Spinal cord (tissue), 10 donors: ENCODE measurements around the gene INO80B. TPM values are rescaled to one million over a fixed set of nuclear protein-coding genes. Genes with fewer than 3 reads are reported as not detected.
A peak's percentile ranks its signal among the peaks of the same experiment; 100 is the strongest.

Experiments
- DNase-seq, 6 donors: peaks; one replicate each; pipeline versions ENCODE4 v3.0.0 to v3.0.0-alpha.2; 2013 to 2015; ENCODE audit warnings: low spot score in 6 of 6, low read depth in 4 of 6
- H3K27ac ChIP-seq: one replicate; pipeline ENCODE4 v1.5.1; 2013; ENCODE audit warnings: low read depth, low read length, control low read depth
- H3K27me3 ChIP-seq: one replicate; pipeline ENCODE4 v1.6.1; 2013; ENCODE audit warnings: low read length; ENCODE audit not compliant: control insufficient read depth, insufficient read depth
- H3K36me3 ChIP-seq: one replicate; pipeline ENCODE4 v1.6.1; 2013; ENCODE audit warnings: low read length; ENCODE audit not compliant: control insufficient read depth, insufficient read depth
- H3K4me1 ChIP-seq: one replicate; pipeline ENCODE4 v1.6.1; 2013; ENCODE audit warnings: low read length; ENCODE audit not compliant: control insufficient read depth, insufficient read depth
- H3K4me3 ChIP-seq: one replicate; pipeline ENCODE4 v1.5.1; 2013; ENCODE audit warnings: low read depth, low read length, control low read depth
- H3K9me3 ChIP-seq: one replicate; pipeline ENCODE4 v1.6.1; 2013; ENCODE audit warnings: low read length; ENCODE audit not compliant: control insufficient read depth, insufficient read depth
- WGBS: methylation state at CpG from one replicate; pipeline ENCODE4 v1.1.5; 2013; ENCODE audit warnings: missing lambda C conversion rate; ENCODE audit not compliant: insufficient coverage; 5-methylcytosine and 5-hydroxymethylcytosine counted together
- long read RNA-seq, 4 donors: transcript quantifications; one replicate each; lab custom pipeline, GENCODE V29; 2026
- polyA plus RNA-seq, 2 donors: library from polyadenylated mRNA; unstranded; fragments of 120-200 nt; gene quantifications; one replicate each; pipeline ENCODE4 v1.2.1, GENCODE V29; 2013; ENCODE audit not compliant: insufficient read length in 2 of 2
- total RNA-seq, 2 donors: library from RNA; depleted of rRNA in 1 of 2; stranded (reverse); fragments of 120-200 nt in 1 of 2; fragments of >200 nt in 1 of 2; gene quantifications; one replicate each; pipeline versions ENCODE4 v1.2.3 to v1.2.4, GENCODE V29; 2013 to 2014
- donor health status: healthy.

Gene INO80B
- total RNA-seq (10 to 100 TPM in 1 of 2 donors, 1 to 10 TPM in 1; 9.1 to 34.7 TPM), polyA plus RNA-seq (10 to 100 TPM; 22.1 to 38.7 TPM)
- long read RNA-seq, donor 1, transcript INO80B-201 (5 exons, 1,261 nt) = major isoform, 5 of 5 reads
- long read RNA-seq, donor 1, partial matches to known transcripts = 0 of 5 reads
- long read RNA-seq, donor 1, other reads (novel, unspliced or antisense) = 0 of 5 reads
- long read RNA-seq, donor 2, transcript INO80B-201 (5 exons, 1,261 nt) = major isoform, 6 of 7 reads
- long read RNA-seq, donor 2, partial matches to known transcripts = 0 of 7 reads
- long read RNA-seq, donor 2, other reads (novel, unspliced or antisense) = 0 of 7 reads
- long read RNA-seq, donor 3, partial matches to known transcripts = 0 of 4 reads
- long read RNA-seq, donor 3, other reads (novel, unspliced or antisense) = 0 of 4 reads
- long read RNA-seq, donor 4, transcript INO80B-201 (5 exons, 1,261 nt) = major isoform, 12 of 13 reads
- long read RNA-seq, donor 4, partial matches to known transcripts = 0 of 13 reads
- long read RNA-seq, donor 4, other reads (novel, unspliced or antisense) = 0 of 13 reads

DNA sequence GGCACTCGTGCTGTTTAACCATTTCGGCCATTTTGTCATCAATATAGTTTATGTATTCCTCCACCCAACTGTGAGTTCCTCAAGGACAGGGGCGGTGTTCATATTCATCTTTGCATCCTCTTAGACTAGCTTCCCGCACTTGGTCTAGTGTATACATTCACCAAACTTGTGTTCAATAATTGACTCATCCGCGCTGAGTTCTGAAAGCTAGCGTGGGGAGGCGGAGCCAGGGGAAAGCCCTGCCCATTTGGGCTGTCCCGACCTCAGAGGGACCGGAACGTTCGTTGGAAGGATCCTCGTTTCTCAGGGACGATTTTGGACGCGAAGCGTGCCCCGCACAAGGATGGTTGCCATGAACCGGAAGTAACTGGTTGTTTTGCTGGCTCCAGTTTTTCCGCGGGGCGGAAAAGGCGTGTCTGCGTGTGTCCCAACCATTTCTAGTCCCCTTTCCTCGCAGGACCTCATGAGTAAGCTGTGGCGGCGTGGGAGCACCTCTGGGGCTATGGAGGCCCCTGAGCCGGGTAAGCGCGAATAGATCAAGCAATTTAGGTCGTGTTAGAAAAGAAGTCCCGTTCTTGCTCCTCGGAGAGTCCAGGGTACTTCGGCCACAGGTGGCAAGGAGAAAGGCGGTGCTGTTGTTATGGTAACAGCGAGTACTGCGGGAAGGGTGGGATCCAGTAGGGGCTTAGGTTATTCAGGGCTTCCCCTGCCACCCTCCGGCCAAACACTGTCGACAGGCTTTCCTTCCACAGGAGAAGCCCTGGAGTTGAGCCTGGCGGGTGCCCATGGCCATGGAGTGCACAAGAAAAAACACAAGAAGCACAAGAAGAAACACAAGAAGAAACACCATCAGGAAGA lies at the start of gene INO80B:
Gene INO80B, plus strand, starts transcription at position 434 of the 858 bp plus-strand sequence. Its CDS starts 30 bp downstream, at position 464.
- WGBS = 1% methylated on average over 34 of the region's 40 CpGs
- H3K27me3 ChIP-seq = no peaks in the 10 kb centered on the region
- no peaks in the 10 kb centered on the region for H3K36me3 ChIP-seq
- DNase-seq = peak; percentile 96 to 99 (median 98)
- peak within 1 kb of the TSS; percentile 61 for H3K27ac ChIP-seq
- H3K9me3 ChIP-seq = no peaks in the 10 kb centered on the region
- H3K4me1 ChIP-seq = peaks cover 33% of the 10 kb centered on the region
- H3K4me3 ChIP-seq = peak within 1 kb of the TSS; percentile 92

GRCh38 chr2:74406035-74406434 lies 48.9 kb upstream of the INO80B start:
- Histone ChIP-seq H3K27ac (no peak overlapping the region), H3K36me3 (no peaks in the 10 kb centered on the region), H3K4me3 (no peak overlapping the region), H3K9me3 (no peaks in the 10 kb centered on the region), H3K27me3 (no peaks in the 10 kb centered on the region), H3K4me1 (no peaks in the 10 kb centered on the region)
- no peak for DNase-seq

GRCh38 chr2:74407682-74408081 lies 47.2 kb upstream of the INO80B start:
- H3K27ac ChIP-seq = no peak overlapping the region
- no peaks in the 10 kb centered on the region for H3K36me3 ChIP-seq
- WGBS = 89% methylated on average over 4 of the region's 5 CpGs
- no peak for DNase-seq
- H3K4me3 ChIP-seq = no peak overlapping the region
- H3K4me1 ChIP-seq = no peaks in the 10 kb centered on the region
- no peaks in the 10 kb centered on the region for H3K27me3 ChIP-seq
- H3K9me3 ChIP-seq = no peaks in the 10 kb centered on the region

- Histone ChIP-seq H3K4me1 (peaks cover 29% of the 10 kb centered on the region), H3K27me3 (peaks cover 3% of the 10 kb centered on the region), H3K9me3 (no peaks in the 10 kb centered on the region), H3K4me3 (no peak overlapping the region), H3K27ac (no peak overlapping the region), H3K36me3 (peaks cover 10% of the 10 kb centered on the region)
- 79% methylated on average over 8 of the region's 8 CpGs for WGBS
- no peak for DNase-seq
Observed at GRCh38 chr2:74413001-74413698, 41.7 kb upstream of the INO80B start.

DNA sequence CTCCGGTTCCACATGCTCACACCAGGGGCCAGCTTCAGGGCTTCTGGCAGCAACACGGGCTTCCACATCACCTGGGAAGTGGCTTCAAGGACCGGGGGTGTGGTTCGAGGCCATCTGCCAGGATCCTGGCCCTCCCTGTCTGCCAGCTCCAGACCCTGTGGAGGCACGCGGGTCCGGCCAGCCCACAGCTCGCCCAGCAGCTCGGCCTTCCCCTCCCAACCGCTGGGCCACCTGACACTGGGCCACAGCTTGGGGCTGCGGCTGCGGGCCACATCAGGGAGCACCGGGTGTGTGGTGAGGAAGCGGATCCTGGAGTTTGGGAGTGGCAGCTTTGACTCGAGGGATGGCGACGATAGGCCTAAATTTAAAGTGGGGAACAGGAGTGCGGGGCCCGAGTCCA lies 40.4 kb upstream of the INO80B start:
- Histone ChIP-seq H3K4me1 (peaks cover 29% of the 10 kb centered on the region), H3K36me3 (peaks cover 12% of the 10 kb centered on the region), H3K9me3 (no peaks in the 10 kb centered on the region), H3K27ac (no peak overlapping the region), H3K27me3 (peaks cover 3% of the 10 kb centered on the region), H3K4me3 (peak overlapping the region; percentile 65)
- WGBS = 47% methylated on average over 19 of the region's 19 CpGs
- no peak for DNase-seq

DNA sequence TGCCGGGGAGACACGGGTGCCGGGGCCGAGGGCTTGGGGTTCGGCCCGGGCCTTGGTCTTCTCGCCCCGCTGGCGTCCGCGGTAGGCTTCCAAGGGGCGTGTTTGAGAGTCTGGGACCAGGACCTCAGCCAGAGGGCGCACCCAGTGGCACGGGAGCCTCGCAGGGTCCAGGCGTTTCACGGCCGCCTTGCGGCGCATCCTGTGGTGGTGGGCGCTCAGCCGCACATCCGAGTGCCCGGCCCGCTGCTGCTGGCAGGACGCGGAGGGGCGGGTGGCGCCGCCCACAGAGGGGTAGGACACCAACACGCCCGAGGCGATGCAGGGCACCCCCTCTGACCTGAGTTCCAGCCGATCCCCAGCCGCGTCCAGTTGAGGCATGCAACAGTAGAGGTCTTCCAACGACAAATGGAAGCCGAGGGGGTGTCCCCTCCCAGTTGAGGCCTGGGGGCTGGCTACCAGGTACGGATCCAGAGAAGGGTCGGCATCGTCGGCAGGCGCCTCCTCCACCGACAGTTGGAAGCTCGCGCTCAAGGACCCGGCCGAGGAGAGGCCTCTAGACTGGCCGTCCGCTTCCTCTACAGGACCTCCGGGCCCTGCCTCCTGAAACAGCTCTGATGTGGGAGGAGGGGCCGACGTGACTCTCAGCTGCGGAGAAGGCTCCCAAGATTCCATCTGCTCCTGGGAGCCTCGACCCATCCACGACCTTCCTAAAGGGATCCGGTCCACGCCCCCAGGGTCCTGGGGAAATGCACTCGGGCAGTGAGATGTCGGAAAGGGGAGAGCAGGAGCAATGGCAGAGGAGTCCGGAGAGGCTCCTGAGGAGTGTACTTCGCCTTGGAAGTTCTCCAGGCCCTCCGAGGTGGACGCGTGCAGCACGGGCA lies 39.8 kb upstream of the INO80B start:
- 6% methylated on average over 62 of the region's 66 CpGs for WGBS
- Histone ChIP-seq H3K27me3 (peaks cover 3% of the 10 kb centered on the region), H3K9me3 (no peaks in the 10 kb centered on the region), H3K27ac (peak overlapping the region; percentile 40), H3K4me3 (peak overlapping the region; percentile 65), H3K36me3 (peaks cover 12% of the 10 kb centered on the region), H3K4me1 (peaks cover 29% of the 10 kb centered on the region)
- peak in 3 of 6 donors; percentile 14 to 75 (median 55) for DNase-seq

DNA sequence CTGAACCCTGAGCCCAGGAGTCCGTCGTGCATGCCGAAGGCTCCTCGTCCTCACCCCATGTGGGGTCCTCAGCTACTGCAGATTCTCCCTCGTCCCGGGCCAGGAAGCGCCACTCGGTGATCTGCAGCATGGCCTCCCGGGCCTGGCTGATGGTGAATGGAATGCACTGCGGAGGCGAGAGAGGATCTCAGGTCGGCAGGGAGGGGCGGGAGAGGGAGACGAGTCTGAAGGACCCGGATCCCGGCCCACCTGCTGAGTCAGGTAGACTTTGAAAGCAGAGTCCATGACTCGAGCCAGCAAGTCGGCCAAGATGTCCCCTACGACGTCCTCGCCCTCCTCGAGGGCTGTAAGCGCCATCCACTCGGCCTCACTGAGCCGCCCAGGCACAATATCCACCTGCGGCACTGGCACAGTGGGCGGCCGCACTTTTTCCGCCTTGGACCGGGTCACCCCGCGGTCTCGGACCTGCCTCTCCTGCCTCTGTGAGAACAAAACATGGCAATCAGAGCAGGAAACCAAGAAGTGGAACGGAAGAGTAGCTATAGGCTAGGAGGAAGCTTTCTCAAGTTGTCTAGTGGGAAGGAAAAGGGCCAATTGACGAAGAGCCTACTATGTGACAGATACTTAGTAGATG lies 39.0 kb upstream of the INO80B start:
- H3K4me3 ChIP-seq = peak overlapping the region; percentile 65
- no peaks in the 10 kb centered on the region for H3K9me3 ChIP-seq
- DNase-seq = no peak
- H3K36me3 ChIP-seq = peaks cover 12% of the 10 kb centered on the region
- WGBS = 55% methylated on average over 33 of the region's 35 CpGs
- H3K27me3 ChIP-seq = peaks cover 3% of the 10 kb centered on the region
- H3K27ac ChIP-seq = no peak overlapping the region
- H3K4me1 ChIP-seq = peaks cover 35% of the 10 kb centered on the region

- H3K4me1 ChIP-seq = peaks cover 41% of the 10 kb centered on the region
- WGBS = 31% methylated on average over 2 of the region's 3 CpGs
- H3K4me3 ChIP-seq = no peak overlapping the region
Observed at GRCh38 chr2:74416778-74417177, 38.1 kb upstream of the INO80B start.

More at GRCh38 chr2:74416778-74417177, 38.1 kb upstream of the INO80B start:
- no peak for DNase-seq
- no peak overlapping the region for H3K27ac ChIP-seq
- no peaks in the 10 kb centered on the region for H3K9me3 ChIP-seq
- peaks cover 12% of the 10 kb centered on the region for H3K36me3 ChIP-seq
- H3K27me3 ChIP-seq = peaks cover 3% of the 10 kb centered on the region
